ENCODE results near the gene SAMD14. TPM values are rescaled to one million over a fixed set of nuclear protein-coding genes. Genes with fewer than 3 reads are reported as not detected.

The SAMD14 gene
- 1.6 and 3.6 TPM in 2 replicates for total RNA-seq

DNA sequence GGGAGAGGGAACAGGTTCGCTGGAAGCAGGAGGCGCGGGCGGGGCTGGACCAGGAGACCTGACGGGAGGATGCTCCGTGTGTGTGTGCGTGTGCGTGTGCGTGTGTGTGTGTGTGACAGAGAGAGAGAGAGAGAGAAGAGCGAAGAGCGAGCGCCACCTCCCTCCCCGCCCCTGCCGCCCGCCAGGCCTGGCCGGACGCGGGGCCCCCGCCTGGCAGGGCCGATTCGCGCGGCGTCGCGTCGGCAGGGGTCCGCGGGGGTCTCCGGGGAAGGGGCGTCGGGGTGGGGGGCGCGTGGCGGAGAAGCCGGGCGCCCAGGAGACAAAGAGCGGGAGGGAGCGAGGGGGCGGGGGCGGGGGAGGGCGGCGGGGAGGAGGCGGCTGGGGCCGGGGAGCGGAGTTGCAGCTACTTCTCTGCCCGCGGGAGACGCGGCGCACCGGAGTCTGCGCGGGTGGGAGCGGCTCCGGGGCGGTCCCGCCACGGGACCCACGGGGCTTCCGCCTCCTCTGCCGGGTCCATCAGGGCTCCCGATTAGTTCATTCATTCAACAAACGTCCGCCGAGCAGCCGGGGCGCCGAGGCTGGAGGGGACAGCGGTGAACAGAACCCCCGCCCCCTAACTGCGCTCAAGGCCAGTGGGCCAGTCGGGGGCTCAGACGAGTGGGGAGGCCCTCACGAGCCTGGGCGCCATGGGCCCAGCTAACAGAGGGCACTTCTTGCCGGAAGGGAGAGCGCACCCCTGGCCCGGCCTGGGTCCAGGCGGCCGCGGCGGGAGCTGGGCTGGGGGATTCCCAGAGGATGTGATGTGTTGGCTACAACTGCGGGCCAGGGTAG lies at the start of gene SAMD14:
Gene SAMD14, minus strand, starts transcription at position 433 of the 831 bp plus-strand sequence. CDS start 5,201 bp downstream, outside the sequence.
- peaks cover 37% of the 10 kb centered on the region for H3K4me1 Mint-ChIP-seq (ENCODE audit: low read depth)
- H3K27me3 Mint-ChIP-seq (ENCODE audit: insufficient read depth) = peaks cover 26% of the 10 kb centered on the region
- H3K4me3 Mint-ChIP-seq = peak within 1 kb of the TSS; percentile 83
- peaks cover 14% of the 10 kb centered on the region for H3K36me3 Mint-ChIP-seq (ENCODE audit: low read depth)
- peak within 1 kb of the TSS; percentile 80 for H3K27ac Mint-ChIP-seq
- intact Hi-C loops (cut with micrococcal nuclease) = loop anchor here (2.0 kb wide), 2 partner anchors 19 to 35 kb away; partner anchors contain the start of gene PDK2
- no peaks in the 10 kb centered on the region for H3K9me3 Mint-ChIP-seq
- peak; percentile 52 for DNase-seq (ENCODE audit: low spot score)

DNA sequence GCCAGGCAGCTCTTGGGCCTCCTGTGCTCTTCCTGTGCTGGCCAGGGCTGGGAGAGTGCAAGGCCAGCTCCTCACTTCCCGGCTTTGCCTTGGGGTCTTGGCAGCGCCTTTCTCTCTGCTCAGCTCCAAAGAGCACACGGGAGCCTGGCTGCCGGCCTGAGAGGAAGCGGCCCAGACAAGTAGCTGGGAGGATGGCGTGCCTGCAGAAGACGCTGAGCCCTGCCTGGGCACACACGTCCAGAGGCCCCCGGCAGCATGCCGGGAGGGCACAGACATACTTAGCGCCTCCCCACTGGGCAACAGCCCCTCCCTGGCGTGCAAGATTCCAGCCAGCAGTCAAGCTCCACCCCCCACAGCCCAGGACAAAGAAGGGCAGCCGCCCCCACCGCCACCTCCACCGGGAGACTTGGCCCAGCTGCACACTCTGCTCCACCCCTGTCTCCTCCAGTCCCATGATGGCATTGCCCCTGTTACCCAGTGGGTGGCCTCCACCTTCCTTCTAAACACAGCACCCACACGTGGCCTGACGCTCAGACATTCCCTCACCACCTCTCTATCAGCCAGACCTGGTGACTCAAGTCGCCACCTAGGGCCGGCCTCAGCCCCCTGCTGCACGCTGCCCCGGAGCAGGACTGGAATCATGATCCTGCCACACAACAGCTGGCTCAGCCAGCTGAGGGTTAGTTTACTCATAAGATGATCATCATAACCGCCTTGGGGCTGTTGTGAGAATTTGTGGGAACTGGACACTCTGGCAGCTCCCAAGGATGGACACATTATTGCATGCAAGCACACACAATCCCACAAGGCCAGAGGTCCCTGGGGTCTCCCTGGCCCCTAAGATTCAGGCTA lies 48.2 kb upstream of the SAMD14 start:
- Mint-ChIP-seq H3K27ac (peak overlapping the region; percentile 45), H3K9me3 (no peaks in the 10 kb centered on the region), H3K27me3 (ENCODE audit: insufficient read depth) (peaks cover 19% of the 10 kb centered on the region), H3K4me3 (peak overlapping the region; percentile 9), H3K4me1 (ENCODE audit: low read depth) (peaks cover 26% of the 10 kb centered on the region), H3K36me3 (ENCODE audit: low read depth) (no peaks in the 10 kb centered on the region)
- DNase-seq (ENCODE audit: low spot score) = no peak
- intact Hi-C loops (cut with micrococcal nuclease) = loop anchor here (1.0 kb wide), 1 partner anchor 38 kb away; no protein-coding TSS in a partner anchor

- no peaks in the 10 kb centered on the region for H3K9me3 Mint-ChIP-seq
- intact Hi-C loops (cut with micrococcal nuclease) = no loop called here
- no peak overlapping the region for H3K27ac Mint-ChIP-seq
- H3K36me3 Mint-ChIP-seq (ENCODE audit: low read depth) = no peaks in the 10 kb centered on the region
- DNase-seq (ENCODE audit: low spot score) = no peak
- H3K4me3 Mint-ChIP-seq = no peak overlapping the region
- H3K4me1 Mint-ChIP-seq (ENCODE audit: low read depth) = peaks cover 18% of the 10 kb centered on the region
- H3K27me3 Mint-ChIP-seq (ENCODE audit: insufficient read depth) = peaks cover 19% of the 10 kb centered on the region
These were observed 47.5 kb upstream of the SAMD14 start for GRCh38 chr17:50177476-50177875.

- H3K27ac Mint-ChIP-seq = no peak overlapping the region
- DNase-seq (ENCODE audit: low spot score) = no peak
- peaks cover 14% of the 10 kb centered on the region for H3K4me1 Mint-ChIP-seq (ENCODE audit: low read depth)
- H3K9me3 Mint-ChIP-seq = no peaks in the 10 kb centered on the region
- intact Hi-C loops (cut with micrococcal nuclease) = no loop called here
- H3K36me3 Mint-ChIP-seq (ENCODE audit: low read depth) = no peaks in the 10 kb centered on the region
- peaks cover 19% of the 10 kb centered on the region for H3K27me3 Mint-ChIP-seq (ENCODE audit: insufficient read depth)
- H3K4me3 Mint-ChIP-seq = no peak overlapping the region
These were observed 46.8 kb upstream of the SAMD14 start for GRCh38 chr17:50176559-50177357.

- intact Hi-C loops (cut with micrococcal nuclease) = no loop called here
- Mint-ChIP-seq H3K4me3 (no peak overlapping the region), H3K9me3 (no peaks in the 10 kb centered on the region), H3K36me3 (ENCODE audit: low read depth) (no peaks in the 10 kb centered on the region), H3K27ac (no peak overlapping the region), H3K4me1 (ENCODE audit: low read depth) (peaks cover 18% of the 10 kb centered on the region), H3K27me3 (ENCODE audit: insufficient read depth) (peaks cover 17% of the 10 kb centered on the region)
- no peak for DNase-seq (ENCODE audit: low spot score)
These were observed 45.3 kb upstream of the SAMD14 start for GRCh38 chr17:50175035-50175807.

GRCh38 chr17:50174444-50174843 lies 44.5 kb upstream of the SAMD14 start:
- Mint-ChIP-seq H3K36me3 (ENCODE audit: low read depth) (no peaks in the 10 kb centered on the region), H3K27ac (no peak overlapping the region)
- intact Hi-C loops (cut with micrococcal nuclease) = no loop called here

GRCh38 chr17:50173335-50173941 lies 43.5 kb upstream of the SAMD14 start:
- intact Hi-C loops (cut with micrococcal nuclease) = no loop called here
- Mint-ChIP-seq H3K27ac (no peak overlapping the region), H3K36me3 (ENCODE audit: low read depth) (no peaks in the 10 kb centered on the region), H3K27me3 (ENCODE audit: insufficient read depth) (peaks cover 11% of the 10 kb centered on the region), H3K4me1 (ENCODE audit: low read depth) (peaks cover 24% of the 10 kb centered on the region), H3K4me3 (no peak overlapping the region), H3K9me3 (no peaks in the 10 kb centered on the region)
- DNase-seq (ENCODE audit: low spot score) = no peak

More at GRCh38 chr17:50174444-50174843, 44.5 kb upstream of the SAMD14 start:
- peaks cover 20% of the 10 kb centered on the region for H3K4me1 Mint-ChIP-seq (ENCODE audit: low read depth)
- peaks cover 13% of the 10 kb centered on the region for H3K27me3 Mint-ChIP-seq (ENCODE audit: insufficient read depth)
- no peak for DNase-seq (ENCODE audit: low spot score)
- H3K9me3 Mint-ChIP-seq = no peaks in the 10 kb centered on the region
- no peak overlapping the region for H3K4me3 Mint-ChIP-seq

- DNase-seq (ENCODE audit: low spot score) = no peak
- H3K4me1 Mint-ChIP-seq (ENCODE audit: low read depth) = peaks cover 19% of the 10 kb centered on the region
- H3K9me3 Mint-ChIP-seq = no peaks in the 10 kb centered on the region
- intact Hi-C loops (cut with micrococcal nuclease) = no loop called here
- H3K4me3 Mint-ChIP-seq = no peak overlapping the region
- H3K27me3 Mint-ChIP-seq (ENCODE audit: insufficient read depth) = peaks cover 10% of the 10 kb centered on the region
- H3K27ac Mint-ChIP-seq = no peak overlapping the region
- H3K36me3 Mint-ChIP-seq (ENCODE audit: low read depth) = no peaks in the 10 kb centered on the region
These were observed 43.0 kb upstream of the SAMD14 start for GRCh38 chr17:50172936-50173334.

DNA sequence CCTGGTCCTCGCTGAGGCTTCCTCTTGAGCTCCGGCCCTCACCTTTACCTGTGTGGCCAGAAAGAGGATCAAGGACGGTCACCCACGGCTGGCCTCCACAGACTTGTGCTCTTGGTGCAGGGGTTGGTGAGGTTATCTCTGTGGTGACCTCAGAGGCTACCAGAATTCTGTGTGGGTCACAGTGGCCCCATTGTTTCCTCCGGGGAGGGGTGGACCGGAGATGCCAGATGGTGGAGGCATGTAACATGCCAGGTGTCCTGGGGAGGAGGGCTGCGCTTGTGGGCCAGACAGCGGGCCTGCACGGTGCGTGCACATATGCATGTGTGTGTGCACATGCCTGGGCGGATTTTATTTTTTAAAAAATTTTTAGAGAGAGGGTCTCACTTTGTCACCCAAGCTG lies 42.2 kb upstream of the SAMD14 start:
- Mint-ChIP-seq H3K27ac (no peak overlapping the region), H3K36me3 (ENCODE audit: low read depth) (no peaks in the 10 kb centered on the region), H3K9me3 (no peaks in the 10 kb centered on the region), H3K4me1 (ENCODE audit: low read depth) (peaks cover 17% of the 10 kb centered on the region), H3K4me3 (no peak overlapping the region), H3K27me3 (ENCODE audit: insufficient read depth) (peaks cover 10% of the 10 kb centered on the region)
- no peak for DNase-seq (ENCODE audit: low spot score)
- intact Hi-C loops (cut with micrococcal nuclease) = no loop called here

GRCh38 chr17:50171371-50172071 lies 41.6 kb upstream of the SAMD14 start:
- Mint-ChIP-seq H3K9me3 (no peaks in the 10 kb centered on the region), H3K4me1 (ENCODE audit: low read depth) (peaks cover 17% of the 10 kb centered on the region), H3K27me3 (ENCODE audit: insufficient read depth) (peaks cover 10% of the 10 kb centered on the region), H3K36me3 (ENCODE audit: low read depth) (no peaks in the 10 kb centered on the region), H3K27ac (no peak overlapping the region), H3K4me3 (no peak overlapping the region)
- DNase-seq (ENCODE audit: low spot score) = no peak
- intact Hi-C loops (cut with micrococcal nuclease) = no loop called here

GRCh38 chr17:50170662-50171370 lies 40.9 kb upstream of the SAMD14 start:
- no peak overlapping the region for H3K27ac Mint-ChIP-seq
- no peak for DNase-seq (ENCODE audit: low spot score)
- H3K36me3 Mint-ChIP-seq (ENCODE audit: low read depth) = no peaks in the 10 kb centered on the region
- peaks cover 17% of the 10 kb centered on the region for H3K4me1 Mint-ChIP-seq (ENCODE audit: low read depth)
- no peak overlapping the region for H3K4me3 Mint-ChIP-seq
- H3K9me3 Mint-ChIP-seq = no peaks in the 10 kb centered on the region
- intact Hi-C loops (cut with micrococcal nuclease) = no loop called here
- H3K27me3 Mint-ChIP-seq (ENCODE audit: insufficient read depth) = peaks cover 9% of the 10 kb centered on the region

Data from activated T-helper 1 cell treated with anti-CD3 and anti-CD28 coated beads, Interleukin-12 subunit alpha, Interleukin-12 subunit beta, Interleukin-2, Interleukin-4 antibody, amounts not matched to agents 30 ng/mL and 10 ng/mL and 1 ng/mL, durations not matched to agents 14 hours and 24 hours and 36 hours (primary cell).